Activated naive CD8-positive, alpha-beta T cell treated with anti-CD3 and anti-CD28 coated beads, Interleukin-2, amount 10 ng/mL, durations not matched to agents 7 days and 5 days (primary cell): ENCODE data around the gene WDR93. TPM values are rescaled to one million over a fixed set of nuclear protein-coding genes. Genes with fewer than 3 reads are reported as not detected.

ENCODE experiments used
- ATAC-seq: fragments of 150-1000 bp; cut with Tn5 transposase; one replicate; pipeline ENCODE4 v1.10.0; 2021; ENCODE audit warnings: low read depth, moderate library complexity
- POLR2A ChIA-PET: fragments of 350-600 bp; sonication (Branson Sonifier 250); formaldehyde crosslinking; loops from one replicate; lab custom pipeline; 2021; ENCODE audit warnings: antibody characterized with exemption; lab: Charles Lee
- DNase-seq: peaks from one replicate; pipeline ENCODE4 v3.0.0; 2021
- H3K27ac Mint-ChIP-seq: one replicate; pipeline ENCODE4 v1.8.0; 2022; ENCODE audit warnings: mild to moderate bottlenecking, mixed read lengths
- H3K27me3 Mint-ChIP-seq: one replicate; pipeline ENCODE4 v1.8.0; 2022; ENCODE audit warnings: mild to moderate bottlenecking, moderate library complexity, mixed read lengths
- H3K36me3 Mint-ChIP-seq: one replicate; pipeline ENCODE4 v1.8.0; 2021; ENCODE audit warnings: mild to moderate bottlenecking, mixed read lengths
- H3K4me1 Mint-ChIP-seq: one replicate; pipeline ENCODE4 v1.8.0; 2021; ENCODE audit warnings: mixed read lengths
- H3K4me3 Mint-ChIP-seq: one replicate; pipeline ENCODE4 v1.8.0; 2022; ENCODE audit warnings: mild to moderate bottlenecking, moderate library complexity, mixed read lengths
- H3K9me3 Mint-ChIP-seq: one replicate; pipeline ENCODE4 v1.8.0; 2021; ENCODE audit warnings: mixed read lengths
- total RNA-seq, 2 experiments: library from RNA; stranded (reverse); gene quantifications; one replicate each; pipeline ENCODE4 v1.2.3, GENCODE V29; 2021

The WDR93 gene
- total RNA-seq: not detected

- H3K9me3 Mint-ChIP-seq: no peaks in the 10 kb centered on the region
- H3K27me3 Mint-ChIP-seq: peaks cover 15% of the 10 kb centered on the region
- POLR2A ChIA-PET: no interaction called here
- H3K27ac Mint-ChIP-seq: peak within 1 kb of the TSS; percentile 85
- H3K4me3 Mint-ChIP-seq: peak within 1 kb of the TSS; percentile 85
- ATAC-seq (peak; percentile 86), DNase-seq (peak; percentile 81)
- H3K4me1 Mint-ChIP-seq: peaks cover 13% of the 10 kb centered on the region
- no peaks in the 10 kb centered on the region for H3K36me3 Mint-ChIP-seq
These were observed at the start of gene WDR93, which contains the start of gene PEX11A for GRCh38 chr15:89690276-89691218. TSS of gene WDR93 (plus strand) at chr15:89690811. CDS start at chr15:89701747, 10,936 bp downstream. TSS of gene PEX11A (minus strand) at chr15:89690754. CDS start at chr15:89690632, 122 bp downstream.

- DNase-seq (no peak), ATAC-seq (no peak)
- Mint-ChIP-seq H3K4me1 (peaks cover 5% of the 10 kb centered on the region), H3K9me3 (no peaks in the 10 kb centered on the region), H3K4me3 (no peak overlapping the region), H3K27me3 (no peaks in the 10 kb centered on the region), H3K36me3 (no peaks in the 10 kb centered on the region), H3K27ac (no peak overlapping the region)
- POLR2A ChIA-PET: no interaction called here
These were observed 49.6 kb upstream of the WDR93 start for GRCh38 chr15:89641053-89641452.

DNA sequence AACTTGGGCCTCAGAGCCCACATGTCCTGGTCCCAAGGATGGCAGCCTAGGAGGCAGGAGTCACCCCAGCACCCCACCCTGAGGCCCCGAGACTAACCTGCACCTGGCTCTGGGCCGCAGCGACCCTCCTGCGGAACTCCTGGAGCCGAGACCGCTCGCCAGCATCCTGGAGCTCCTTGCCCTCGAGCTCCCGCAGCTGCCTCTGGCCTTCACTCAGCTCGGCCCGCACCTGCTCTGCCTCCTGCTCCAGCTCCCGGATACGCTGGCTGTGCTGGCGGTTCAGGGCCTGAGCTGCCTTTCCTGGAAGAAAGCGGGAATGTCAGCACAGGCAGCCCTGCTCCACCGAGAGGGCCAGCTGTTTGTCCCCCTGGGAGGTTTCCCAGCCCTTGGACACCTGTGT is 48.5 kb upstream of the WDR93 start:
- Mint-ChIP-seq H3K27ac (no peak overlapping the region), H3K9me3 (no peaks in the 10 kb centered on the region), H3K36me3 (no peaks in the 10 kb centered on the region), H3K4me3 (no peak overlapping the region), H3K27me3 (no peaks in the 10 kb centered on the region), H3K4me1 (peaks cover 5% of the 10 kb centered on the region)
- DNase-seq (no peak), ATAC-seq (no peak)
- POLR2A ChIA-PET: no interaction called here

GRCh38 chr15:89645680-89646079 is 44.9 kb upstream of the WDR93 start:
- Mint-ChIP-seq H3K4me3 (no peak overlapping the region), H3K9me3 (no peaks in the 10 kb centered on the region), H3K4me1 (peaks cover 5% of the 10 kb centered on the region), H3K36me3 (no peaks in the 10 kb centered on the region), H3K27me3 (no peaks in the 10 kb centered on the region), H3K27ac (no peak overlapping the region)
- DNase-seq (no peak), ATAC-seq (no peak)
- POLR2A ChIA-PET: no interaction called here

DNA sequence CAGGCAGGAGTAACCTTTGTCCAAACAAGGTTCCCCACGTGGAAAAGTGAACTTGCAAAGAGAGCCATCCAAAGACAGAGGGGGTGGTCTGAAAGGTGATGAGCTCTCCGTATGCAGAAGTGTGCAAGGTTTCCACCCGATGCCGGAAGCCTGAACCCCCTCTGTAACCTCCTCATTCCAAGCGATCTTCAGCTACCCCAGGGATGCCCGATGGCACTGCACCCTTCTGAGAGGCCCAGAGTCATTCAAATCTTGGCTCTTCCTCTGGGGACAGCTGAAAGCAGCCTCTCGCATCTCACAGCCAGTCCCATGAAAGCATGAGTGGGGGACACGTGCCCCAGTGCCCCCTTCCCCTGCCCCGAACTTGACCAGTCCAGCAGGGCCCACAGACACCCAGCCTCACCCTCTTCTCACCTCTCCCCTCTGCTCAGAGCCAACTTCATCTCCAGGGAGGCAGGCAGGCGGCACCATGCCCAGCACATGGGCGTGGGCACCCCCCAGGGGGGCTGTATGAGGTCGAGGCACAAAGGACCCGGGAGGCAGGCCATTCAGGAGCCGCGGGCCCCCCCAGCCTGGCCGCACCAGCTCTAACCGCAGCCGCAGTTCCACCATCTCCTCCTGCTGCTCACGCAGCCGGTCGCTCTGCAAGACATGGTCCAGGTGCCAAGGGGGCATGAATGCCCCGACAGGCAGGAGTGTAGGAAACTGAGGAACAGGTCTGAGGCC is 44.0 kb upstream of the WDR93 start:
- POLR2A ChIA-PET: no interaction called here
- DNase-seq (no peak), ATAC-seq (no peak)
- Mint-ChIP-seq H3K4me1 (peaks cover 5% of the 10 kb centered on the region), H3K27me3 (no peaks in the 10 kb centered on the region), H3K9me3 (no peaks in the 10 kb centered on the region), H3K36me3 (no peaks in the 10 kb centered on the region), H3K27ac (no peak overlapping the region), H3K4me3 (no peak overlapping the region)

GRCh38 chr15:89647191-89647851 is 43.3 kb upstream of the WDR93 start:
- H3K36me3 Mint-ChIP-seq: no peaks in the 10 kb centered on the region
- no peaks in the 10 kb centered on the region for H3K9me3 Mint-ChIP-seq
- peak; percentile 67 for ATAC-seq
- POLR2A ChIA-PET: no interaction called here
- no peak overlapping the region for H3K27ac Mint-ChIP-seq
- peaks cover 5% of the 10 kb centered on the region for H3K4me1 Mint-ChIP-seq
- no peak overlapping the region for H3K4me3 Mint-ChIP-seq
- peak; percentile 82 for DNase-seq
- H3K27me3 Mint-ChIP-seq: no peaks in the 10 kb centered on the region

- DNase-seq (no peak), ATAC-seq (no peak)
- no peak overlapping the region for H3K27ac Mint-ChIP-seq
- POLR2A ChIA-PET: no interaction called here
- H3K4me1 Mint-ChIP-seq: no peaks in the 10 kb centered on the region
- no peaks in the 10 kb centered on the region for H3K36me3 Mint-ChIP-seq
- peaks cover 5% of the 10 kb centered on the region for H3K27me3 Mint-ChIP-seq
- no peaks in the 10 kb centered on the region for H3K9me3 Mint-ChIP-seq
- H3K4me3 Mint-ChIP-seq: no peak overlapping the region
These were observed 42.3 kb upstream of the WDR93 start for GRCh38 chr15:89648106-89649012.

DNA sequence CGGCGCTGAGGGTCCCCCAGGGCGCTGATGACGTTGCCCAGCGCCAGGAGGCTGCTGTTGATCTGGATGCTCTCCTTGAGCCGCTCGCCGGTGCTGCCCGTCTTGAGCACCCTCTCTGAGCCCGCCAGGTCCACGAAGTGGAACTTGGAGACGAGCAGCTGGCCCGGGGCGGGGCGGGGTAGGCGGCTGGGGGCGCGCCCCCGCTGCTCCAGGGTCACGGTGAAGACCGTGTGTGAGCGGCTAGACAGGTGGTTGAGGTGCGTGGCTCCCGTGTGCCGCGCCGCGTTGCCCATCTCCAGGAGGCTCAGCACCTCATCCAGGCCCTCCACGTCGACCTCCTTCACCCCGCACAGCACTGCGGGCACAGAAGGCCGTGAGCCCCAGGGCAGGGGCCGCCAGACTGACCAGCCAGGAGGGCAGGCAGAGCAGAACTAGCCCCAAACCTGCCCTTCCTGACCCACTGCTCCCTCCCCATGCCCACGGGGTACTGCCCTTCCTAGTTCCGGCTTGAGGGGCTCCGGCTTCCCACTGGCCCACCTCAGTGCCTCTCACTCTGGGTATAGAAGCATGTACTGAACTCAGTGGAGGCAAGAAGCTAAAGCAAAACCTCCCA is 41.5 kb upstream of the WDR93 start:
- no peaks in the 10 kb centered on the region for H3K4me1 Mint-ChIP-seq

DNA sequence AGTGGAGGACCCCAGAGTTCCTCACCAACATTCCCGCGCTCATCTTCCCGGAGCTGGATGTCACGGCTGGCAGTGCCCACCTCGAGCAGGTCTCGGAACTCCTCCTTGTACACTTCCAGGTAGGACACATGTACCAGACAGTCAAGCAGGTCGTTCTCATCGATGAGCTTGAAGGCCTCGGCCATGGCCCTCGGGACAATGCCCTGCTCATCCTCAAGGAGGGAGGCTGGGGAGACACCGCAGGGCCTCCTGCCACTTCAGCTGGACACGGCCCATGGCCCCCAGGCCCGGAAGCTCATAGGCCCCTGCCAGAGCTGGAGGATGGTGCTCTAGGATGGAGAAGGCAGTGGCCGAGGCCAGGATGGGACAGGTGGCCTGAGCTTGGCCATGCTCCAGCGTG is 40.9 kb upstream of the WDR93 start:
- H3K9me3 Mint-ChIP-seq: no peaks in the 10 kb centered on the region
- H3K27me3 Mint-ChIP-seq: peaks cover 17% of the 10 kb centered on the region
- POLR2A ChIA-PET: no interaction called here
- DNase-seq (no peak), ATAC-seq (no peak)
- H3K4me3 Mint-ChIP-seq: no peak overlapping the region
- H3K27ac Mint-ChIP-seq: no peak overlapping the region
- H3K4me1 Mint-ChIP-seq: peaks cover 5% of the 10 kb centered on the region
- H3K36me3 Mint-ChIP-seq: no peaks in the 10 kb centered on the region

More for the DNA sequence above, 41.5 kb upstream of the WDR93 start:
- POLR2A ChIA-PET: no interaction called here
- ATAC-seq (no peak), DNase-seq (no peak)
- Mint-ChIP-seq H3K4me3 (no peak overlapping the region), H3K27ac (no peak overlapping the region), H3K9me3 (no peaks in the 10 kb centered on the region), H3K27me3 (peaks cover 11% of the 10 kb centered on the region), H3K36me3 (no peaks in the 10 kb centered on the region)

DNA sequence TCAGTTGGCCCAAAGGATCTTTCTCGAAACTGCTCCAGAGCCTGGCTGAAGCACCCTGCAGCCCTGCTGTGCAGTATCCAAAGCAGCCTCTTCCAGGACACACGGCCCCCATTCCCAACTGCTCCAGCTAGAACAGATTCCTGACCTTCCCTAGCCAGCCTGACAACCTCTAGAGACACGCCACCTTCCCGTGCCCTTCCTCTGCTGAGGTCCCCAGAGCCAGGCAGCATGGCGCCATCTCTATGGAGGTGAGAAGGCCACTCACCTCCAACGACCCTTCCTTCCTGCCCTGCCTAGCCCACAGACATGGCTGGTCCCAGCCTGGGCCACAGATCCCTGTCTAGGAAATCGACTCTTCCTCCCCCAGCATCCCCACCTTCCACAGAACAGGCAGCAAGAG is 38.5 kb upstream of the WDR93 start:
- H3K4me1 Mint-ChIP-seq: peaks cover 14% of the 10 kb centered on the region
- no peak overlapping the region for H3K4me3 Mint-ChIP-seq
- DNase-seq: no peak
- no peak overlapping the region for H3K27ac Mint-ChIP-seq
- no peak for ATAC-seq
- POLR2A ChIA-PET: no interaction called here
- H3K27me3 Mint-ChIP-seq: peaks cover 34% of the 10 kb centered on the region
- no peaks in the 10 kb centered on the region for H3K36me3 Mint-ChIP-seq
- no peaks in the 10 kb centered on the region for H3K9me3 Mint-ChIP-seq

DNA sequence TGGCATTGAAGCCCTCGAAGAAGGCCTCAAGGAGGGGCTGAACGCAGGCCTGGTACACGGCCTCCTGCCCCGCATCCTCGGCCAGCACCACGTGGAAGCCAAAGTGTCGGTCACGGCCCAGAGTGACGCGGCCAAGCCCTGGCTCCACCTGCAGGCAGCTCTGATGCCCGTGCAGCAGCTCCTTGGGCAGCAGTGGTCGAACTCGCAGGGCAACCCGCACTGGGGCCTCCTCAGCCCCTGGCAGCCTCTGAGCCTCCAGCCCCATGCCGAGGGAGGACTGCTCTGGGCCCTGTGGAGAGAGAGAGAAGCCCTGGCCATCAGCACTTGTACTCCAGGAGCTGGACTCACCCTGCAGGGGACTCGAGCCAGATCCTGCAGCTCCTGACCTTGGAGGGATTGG is 37.9 kb upstream of the WDR93 start:
- Mint-ChIP-seq H3K27me3 (peaks cover 36% of the 10 kb centered on the region), H3K9me3 (no peaks in the 10 kb centered on the region), H3K4me1 (peaks cover 14% of the 10 kb centered on the region), H3K4me3 (no peak overlapping the region), H3K36me3 (no peaks in the 10 kb centered on the region), H3K27ac (no peak overlapping the region)
- ATAC-seq: no peak
- POLR2A ChIA-PET: no interaction called here
- no peak for DNase-seq

GRCh38 chr15:89653578-89653977 is 37.0 kb upstream of the WDR93 start:
- no peaks in the 10 kb centered on the region for H3K9me3 Mint-ChIP-seq
- no peak for ATAC-seq
- POLR2A ChIA-PET: no interaction called here
- H3K4me3 Mint-ChIP-seq: no peak overlapping the region
- H3K27ac Mint-ChIP-seq: no peak overlapping the region
- DNase-seq: no peak
- H3K36me3 Mint-ChIP-seq: no peaks in the 10 kb centered on the region
- peaks cover 14% of the 10 kb centered on the region for H3K4me1 Mint-ChIP-seq
- peaks cover 41% of the 10 kb centered on the region for H3K27me3 Mint-ChIP-seq
